Mesodermal cell (in vitro differentiated cells): ENCODE data around the gene INPP5B.

Experiments
- H3K27ac ChIP-seq: 2 replicates; pipeline ENCODE4 v1.7.0; 2013; ENCODE audit warnings: mild to moderate bottlenecking, low read depth, low read length, moderate library complexity; ENCODE audit not compliant: severe bottlenecking
- H3K36me3 ChIP-seq: 2 replicates; pipeline ENCODE4 v1.7.1; 2013; ENCODE audit warnings: mild to moderate bottlenecking, low read length, moderate library complexity; ENCODE audit not compliant: control insufficient read depth, insufficient read depth
- H3K4me1 ChIP-seq: one replicate; pipeline ENCODE4 v1.7.1; 2013; ENCODE audit warnings: mild to moderate bottlenecking, low read length; ENCODE audit not compliant: insufficient read depth, control insufficient read depth, poor library complexity, severe bottlenecking
- H3K4me3 ChIP-seq: 2 replicates; pipeline ENCODE4 v1.7.0; 2013; ENCODE audit warnings: low read length, control low read depth, mild to moderate bottlenecking; ENCODE audit not compliant: insufficient read depth, poor library complexity, severe bottlenecking; ENCODE audit errors: extremely low read depth
- H3K9me3 ChIP-seq: 2 replicates; pipeline ENCODE4 v1.7.1; 2013; ENCODE audit warnings: mild to moderate bottlenecking, low read length, moderate library complexity; ENCODE audit not compliant: control insufficient read depth
- WGBS, 2 experiments: methylation state at CpG; one replicate each; pipeline ENCODE4 v1.1.5; 2013; ENCODE audit warnings: missing lambda C conversion rate in 2 of 2; ENCODE audit not compliant: insufficient coverage in 2 of 2; 5-methylcytosine and 5-hydroxymethylcytosine counted together

Gene INPP5B

DNA sequence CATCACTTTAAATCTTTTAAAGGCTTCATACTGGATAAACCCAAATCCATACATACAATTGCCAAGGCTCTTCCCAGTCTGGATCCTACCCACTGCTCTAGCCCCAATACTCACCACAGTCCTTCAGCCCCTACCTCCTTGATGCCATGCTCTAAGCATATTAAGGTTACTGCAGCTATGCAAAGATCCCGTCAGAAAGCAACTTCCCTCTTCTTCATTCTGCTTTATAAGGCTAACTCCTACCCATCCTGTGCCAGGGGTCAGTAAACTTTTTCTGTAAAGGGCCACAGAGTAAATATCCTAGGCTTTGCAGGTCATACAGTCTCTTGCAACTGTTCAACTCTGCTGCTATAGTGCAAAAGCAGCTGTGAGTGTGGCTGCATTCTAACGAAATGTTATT lies 53.2 kb downstream of the INPP5B start:
- Histone ChIP-seq H3K4me3 (no peak overlapping the region), H3K36me3 (peaks cover 26% of the 10 kb centered on the region), H3K9me3 (no peaks in the 10 kb centered on the region), H3K27ac (no peak overlapping the region), H3K4me1 (no peaks in the 10 kb centered on the region)
- 86 to 93% methylated on average over 1 to 2 of the region's 2 CpGs for WGBS, 2 experiments

DNA sequence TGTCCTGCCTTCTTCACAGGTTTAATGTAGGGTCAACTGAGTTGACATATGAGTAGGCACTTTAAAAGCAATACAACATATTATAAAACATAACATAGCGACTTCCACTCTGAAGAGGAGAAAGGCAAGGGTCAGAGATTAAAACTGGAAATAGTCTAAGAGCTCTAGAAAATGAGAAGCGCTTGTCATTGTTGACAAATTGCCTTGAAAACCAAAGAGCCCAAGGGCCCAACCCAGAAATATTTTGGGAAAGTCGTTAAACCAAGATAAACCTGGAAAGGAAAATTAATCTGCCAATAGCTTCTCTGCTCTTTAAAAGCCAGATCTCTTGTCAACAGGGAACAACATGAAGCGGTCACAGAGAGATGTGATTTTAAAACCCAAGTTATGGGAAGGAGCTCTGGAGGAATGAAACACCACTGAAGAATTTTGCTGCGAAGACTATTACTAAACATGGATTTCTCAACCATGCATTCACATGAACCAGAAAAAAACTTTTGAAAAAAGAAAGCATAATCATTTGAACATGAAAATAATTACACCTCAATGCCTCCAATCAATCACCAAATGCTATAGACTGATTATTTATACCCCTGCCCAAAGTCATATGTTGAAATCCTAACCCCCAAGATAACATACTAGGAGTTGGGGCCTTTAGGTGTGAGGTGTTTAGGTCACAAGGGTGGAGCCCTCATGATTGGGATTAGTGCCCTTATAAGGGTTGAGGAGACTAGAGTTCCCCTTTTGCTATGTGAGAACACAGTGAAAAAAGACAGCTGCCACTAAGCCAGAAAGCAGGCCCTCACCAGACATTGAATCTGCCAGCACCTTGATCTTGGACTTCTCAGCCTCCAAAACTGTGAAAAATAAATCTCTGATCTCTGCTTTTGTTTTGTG lies 54.5 kb downstream of the INPP5B start:
- no peak overlapping the region for H3K4me3 ChIP-seq
- no peaks in the 10 kb centered on the region for H3K4me1 ChIP-seq
- peaks cover 34% of the 10 kb centered on the region for H3K36me3 ChIP-seq
- H3K9me3 ChIP-seq, result no peaks in the 10 kb centered on the region
- H3K27ac ChIP-seq, result no peak overlapping the region
- 92% methylated on average over 2 to 3 of the region's 5 CpGs for WGBS, 2 experiments

DNA sequence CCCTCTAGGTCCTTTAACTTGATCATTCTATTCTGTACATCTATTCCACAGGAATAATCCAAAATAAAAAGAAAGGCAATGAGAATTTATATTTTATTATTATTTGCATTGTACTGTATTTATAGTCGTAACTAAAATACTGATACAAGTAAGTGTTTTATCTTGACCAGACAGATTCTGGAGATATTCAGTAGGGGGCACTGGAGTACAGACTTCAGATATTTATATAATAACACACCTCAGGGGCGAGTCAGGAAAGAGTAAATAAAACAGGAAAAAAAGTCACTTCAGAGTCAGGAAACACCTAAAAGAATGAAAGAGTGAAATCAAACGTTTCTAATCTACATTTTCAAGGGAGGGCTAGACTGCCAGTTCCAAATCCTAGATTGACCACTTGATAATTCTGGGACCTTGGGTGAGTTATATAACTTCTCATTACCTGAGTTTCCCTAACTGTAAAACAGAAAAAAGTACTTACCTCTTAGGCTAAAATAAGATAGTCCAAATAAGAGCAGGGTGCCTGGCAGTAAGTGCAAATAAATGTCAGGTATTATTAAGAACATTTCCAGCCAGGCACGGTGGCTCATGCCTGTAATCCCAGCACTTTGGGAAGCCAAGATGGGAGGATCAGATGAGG lies 56.4 kb downstream of the INPP5B start:
- no peaks in the 10 kb centered on the region for H3K4me1 ChIP-seq
- WGBS, 2 experiments, result 68 to 100% methylated on average over 1 to 2 of the region's 4 CpGs
- H3K36me3 ChIP-seq, result peaks cover 52% of the 10 kb centered on the region
- H3K9me3 ChIP-seq, result no peaks in the 10 kb centered on the region
- H3K4me3 ChIP-seq, result no peak overlapping the region
- H3K27ac ChIP-seq, result no peak overlapping the region

DNA sequence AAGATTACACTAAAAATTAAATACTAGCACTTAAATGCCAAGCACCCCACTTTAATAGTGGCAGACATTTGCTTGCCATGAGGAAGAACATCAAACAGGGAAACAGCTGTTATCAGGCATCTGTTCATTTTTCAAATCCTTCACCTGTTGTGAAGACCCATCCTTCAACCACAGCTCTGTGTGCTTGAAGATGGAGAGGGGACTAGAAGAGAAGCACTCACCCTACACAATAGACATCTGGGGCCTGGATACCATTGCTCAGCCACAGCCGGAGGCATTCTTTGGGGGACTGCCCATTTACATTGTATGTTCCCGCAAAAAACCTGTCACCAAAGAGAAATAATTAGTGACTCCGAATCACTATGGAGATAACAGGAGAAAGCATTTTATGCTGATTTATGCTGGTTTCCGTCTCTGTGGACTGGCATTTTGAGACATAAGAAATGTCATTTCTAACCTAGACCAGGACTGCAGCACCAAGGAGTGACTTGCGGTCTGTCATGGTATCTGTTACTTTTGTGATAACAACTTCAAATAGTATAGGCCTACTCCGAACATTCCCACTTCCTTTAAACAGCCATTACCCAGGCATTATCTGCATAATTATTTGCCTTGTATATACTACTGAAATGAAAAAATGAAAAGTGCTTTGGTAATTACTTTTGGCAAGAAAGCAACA lies 58.7 kb downstream of the INPP5B start:
- 92 to 100% methylated on average over 2 to 3 of the region's 6 CpGs for WGBS, 2 experiments
- H3K36me3 ChIP-seq, result peaks cover 61% of the 10 kb centered on the region
- H3K27ac ChIP-seq, result no peak overlapping the region
- no peaks in the 10 kb centered on the region for H3K9me3 ChIP-seq
- no peak overlapping the region for H3K4me3 ChIP-seq
- H3K4me1 ChIP-seq, result peaks cover 3% of the 10 kb centered on the region

DNA sequence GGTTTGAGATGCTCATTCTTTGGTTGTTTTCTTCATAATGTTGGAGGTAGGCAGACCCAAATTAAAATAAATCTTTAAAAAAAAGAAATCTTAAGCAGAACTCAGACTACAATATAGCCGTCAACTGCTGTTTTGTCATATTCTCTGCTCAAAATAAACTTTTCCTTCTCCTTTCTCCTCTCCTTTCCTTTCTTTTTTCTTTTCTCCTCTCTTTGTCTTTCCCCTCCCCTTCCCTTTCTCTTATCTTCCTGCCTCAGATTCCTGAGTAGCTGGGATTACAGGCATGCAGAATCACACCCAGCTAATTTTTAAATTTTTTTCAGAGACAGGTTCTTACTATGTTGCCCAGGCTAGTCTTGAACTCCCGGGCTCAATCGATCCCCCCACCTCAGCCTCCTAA lies 62.7 kb downstream of the INPP5B start:
- 83 to 95% methylated on average over 3 of the region's 3 CpGs for WGBS, 2 experiments
- H3K36me3 ChIP-seq, result peaks cover 81% of the 10 kb centered on the region
- H3K9me3 ChIP-seq, result no peaks in the 10 kb centered on the region
- no peak overlapping the region for H3K27ac ChIP-seq
- peaks cover 3% of the 10 kb centered on the region for H3K4me1 ChIP-seq
- H3K4me3 ChIP-seq, result no peak overlapping the region

DNA sequence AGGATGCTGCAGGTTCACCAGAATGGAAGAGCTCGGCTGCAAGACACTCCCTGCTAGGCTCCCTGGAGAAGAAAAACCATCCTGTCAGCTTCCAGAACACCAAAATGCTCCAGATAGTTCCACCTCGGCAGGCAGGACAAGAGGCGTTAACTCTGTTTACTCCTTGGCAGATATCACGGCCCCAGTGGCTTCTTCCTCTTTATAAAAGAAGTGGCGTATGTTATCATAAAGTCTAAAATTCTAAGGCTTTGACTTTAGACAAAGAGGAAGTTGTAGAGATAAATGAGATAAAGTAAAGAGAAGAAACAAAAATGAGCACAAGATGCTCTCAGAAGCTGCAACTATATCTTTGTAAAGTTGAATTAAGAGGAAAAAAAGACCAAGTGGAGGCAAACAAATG lies 63.2 kb downstream of the INPP5B start:
- Histone ChIP-seq H3K4me3 (no peak overlapping the region), H3K9me3 (no peaks in the 10 kb centered on the region), H3K27ac (no peak overlapping the region), H3K4me1 (peaks cover 3% of the 10 kb centered on the region), H3K36me3 (peaks cover 77% of the 10 kb centered on the region)
- WGBS, 2 experiments, result 87 to 91% methylated on average over 3 to 4 of the region's 5 CpGs

DNA sequence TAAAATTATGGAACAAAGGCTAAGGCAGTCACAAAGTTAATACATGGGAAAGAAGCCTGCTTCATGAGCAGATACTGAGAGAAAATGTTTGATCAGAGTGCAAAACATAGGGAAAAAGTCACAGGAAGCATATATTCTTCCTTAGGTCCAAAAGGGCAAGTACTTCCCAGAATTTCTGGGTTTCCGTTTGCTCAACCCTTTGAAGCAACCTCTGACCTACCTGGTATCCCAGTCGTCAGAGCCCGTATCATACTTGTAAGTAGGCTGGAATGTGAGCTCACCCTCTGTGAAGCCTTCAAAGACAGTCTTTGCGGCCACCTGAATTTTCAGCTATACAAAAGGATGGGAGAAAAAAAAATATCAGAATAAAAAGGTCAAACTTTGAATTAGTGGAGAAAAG lies 67.0 kb downstream of the INPP5B start:
- H3K9me3 ChIP-seq, result no peaks in the 10 kb centered on the region
- peaks cover 65% of the 10 kb centered on the region for H3K36me3 ChIP-seq
- H3K27ac ChIP-seq, result no peak overlapping the region
- H3K4me1 ChIP-seq, result peaks cover 3% of the 10 kb centered on the region
- 83 to 92% methylated on average over 1 to 3 of the region's 4 CpGs for WGBS, 2 experiments
- H3K4me3 ChIP-seq, result no peak overlapping the region

DNA sequence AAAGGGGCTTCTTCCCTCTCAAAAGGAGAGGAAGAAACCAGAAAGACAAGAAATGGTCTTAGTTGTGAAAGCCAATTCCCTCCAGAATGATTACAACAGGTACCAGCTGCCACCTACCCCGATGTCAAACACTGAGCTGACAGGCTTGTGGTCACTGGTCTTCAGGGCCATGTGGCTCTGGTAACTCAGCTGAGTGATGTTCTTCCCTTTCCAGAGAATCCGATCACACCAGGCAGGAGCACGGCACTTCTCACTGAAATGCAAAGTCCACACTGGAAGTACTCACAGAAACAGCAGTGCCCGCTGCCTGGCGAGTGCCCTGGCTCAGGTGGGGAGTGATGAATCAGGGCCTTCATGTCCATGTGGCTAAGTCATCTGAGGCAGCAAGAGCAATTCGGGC lies 68.8 kb downstream of the INPP5B start:
- H3K9me3 ChIP-seq, result no peaks in the 10 kb centered on the region
- H3K4me3 ChIP-seq, result no peak overlapping the region
- WGBS, 2 experiments, result 97 to 98% methylated on average over 4 to 6 of the region's 6 CpGs
- H3K27ac ChIP-seq, result no peak overlapping the region
- H3K36me3 ChIP-seq, result peaks cover 73% of the 10 kb centered on the region
- H3K4me1 ChIP-seq, result no peaks in the 10 kb centered on the region

DNA sequence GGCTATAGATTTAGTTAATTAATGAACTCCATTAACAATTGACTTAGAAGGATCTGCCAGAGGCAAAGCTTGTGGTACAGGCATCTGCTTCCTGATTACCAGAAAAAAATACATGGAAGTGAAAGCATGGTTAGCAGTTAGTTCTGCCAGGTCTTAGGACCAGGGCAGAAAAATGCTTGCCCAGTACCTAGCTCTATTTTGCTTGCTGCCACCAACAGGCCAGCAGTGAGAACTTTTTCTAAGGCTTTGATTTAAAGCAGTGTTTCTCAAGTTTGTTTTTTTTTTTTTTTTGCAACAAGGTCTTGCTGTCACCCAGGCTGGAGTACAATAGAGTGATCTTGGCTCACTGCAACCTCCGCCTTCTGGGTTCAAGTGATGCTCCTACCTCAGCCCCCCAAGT lies 71.0 kb downstream of the INPP5B start:
- no peaks in the 10 kb centered on the region for H3K4me1 ChIP-seq
- peaks cover 70% of the 10 kb centered on the region for H3K36me3 ChIP-seq
- H3K27ac ChIP-seq, result no peak overlapping the region
- WGBS, 2 experiments, result no CpG with 5 or more reads among the region's 1 CpG
- no peaks in the 10 kb centered on the region for H3K9me3 ChIP-seq
- no peak overlapping the region for H3K4me3 ChIP-seq

DNA sequence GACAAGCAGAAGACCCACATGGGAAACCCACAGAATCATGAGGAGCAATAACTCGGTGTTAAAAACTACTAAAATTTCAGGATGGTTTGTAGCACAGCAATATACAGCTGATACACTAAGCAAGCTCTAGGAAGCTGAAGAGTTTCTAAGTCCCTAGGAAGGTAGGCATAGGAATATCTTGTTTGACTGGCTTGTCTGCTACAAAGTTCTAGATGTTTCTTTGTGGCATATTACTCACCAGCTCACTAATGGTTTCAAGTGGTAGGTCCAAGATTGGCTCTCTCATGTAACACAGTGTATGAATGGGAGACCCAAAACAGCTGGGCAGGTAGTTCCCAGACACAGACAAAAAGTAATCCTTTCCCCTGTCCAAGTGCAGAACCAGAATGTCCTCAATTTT lies 74.2 kb downstream of the INPP5B start:
- Histone ChIP-seq H3K27ac (no peak overlapping the region), H3K36me3 (peaks cover 78% of the 10 kb centered on the region), H3K4me1 (no peaks in the 10 kb centered on the region), H3K9me3 (no peaks in the 10 kb centered on the region), H3K4me3 (no peak overlapping the region)
- 100% methylated on average over 1 of the region's 1 CpG; no CpG with 5 or more reads in 1 of the 2 experiments for WGBS, 2 experiments
